GM23248 (cell line): ENCODE data around the gene PLCB1. TPM values are rescaled to one million over a fixed set of nuclear protein-coding genes. Genes with fewer than 3 reads are reported as not detected.

Source experiments
- DNase-seq: peaks from one replicate; pipeline ENCODE4 v3.0.0-alpha.2; 2015
- H2AFZ ChIP-seq: fragments of 200-600 bp; sonication (generic); 2 replicates; pipeline ENCODE4 v1.6.1; 2016; ENCODE audit warnings: antibody characterized with exemption
- H3F3A ChIP-seq: fragments of 200-600 bp; sonication (generic); 2 replicates; pipeline ENCODE4 v1.6.1; 2016; ENCODE audit warnings: mild to moderate bottlenecking, antibody characterized with exemption, mixed run types; ENCODE audit not compliant: insufficient read depth
- H3K27ac ChIP-seq: fragments of 200-600 bp; sonication (generic); 2 replicates; pipeline ENCODE4 v1.5.1; 2016; ENCODE audit warnings: mild to moderate bottlenecking
- H3K27me3 ChIP-seq: fragments of 200-600 bp; sonication (generic); replicated peaks from 2 replicates; pipeline ENCODE4 v1.6.1; 2016; ENCODE audit warnings: mild to moderate bottlenecking; ENCODE audit not compliant: insufficient read depth
- H3K36me3 ChIP-seq: fragments of 200-600 bp; sonication (generic); 2 replicates; pipeline ENCODE4 v1.6.1; 2016; ENCODE audit warnings: low read depth, mild to moderate bottlenecking
- H3K4me1 ChIP-seq: fragments of 200-600 bp; sonication (generic); 2 replicates; pipeline ENCODE4 v1.6.1; 2016; ENCODE audit warnings: mild to moderate bottlenecking; ENCODE audit not compliant: insufficient read depth
- H3K4me2 ChIP-seq: fragments of 200-600 bp; sonication (generic); one replicate; pipeline ENCODE4 v1.6.1; 2016; ENCODE audit warnings: mild to moderate bottlenecking; ENCODE audit not compliant: unreplicated experiment
- H3K4me3 ChIP-seq: fragments of 200-600 bp; sonication (generic); 2 replicates; pipeline ENCODE4 v1.5.1; 2016; ENCODE audit warnings: mild to moderate bottlenecking
- H3K79me2 ChIP-seq: fragments of 200-600 bp; sonication (generic); 2 replicates; pipeline ENCODE4 v1.6.1; 2016; ENCODE audit warnings: mild to moderate bottlenecking; ENCODE audit not compliant: insufficient read depth
- H3K9ac ChIP-seq: fragments of 200-600 bp; sonication (generic); 2 replicates; pipeline ENCODE4 v1.6.1; 2016; ENCODE audit warnings: mild to moderate bottlenecking
- H3K9me2 ChIP-seq: fragments of 200-600 bp; sonication (generic); 2 replicates; pipeline ENCODE4 v1.6.1; 2016; ENCODE audit warnings: mixed run types, mild to moderate bottlenecking, moderate library complexity; ENCODE audit not compliant: insufficient read depth
- H3K9me3 ChIP-seq: fragments of 200-600 bp; sonication (generic); one replicate; pipeline ENCODE4 v1.6.1; 2017; ENCODE audit warnings: low read depth
- H4K20me1 ChIP-seq: fragments of 200-600 bp; sonication (generic); 2 replicates; pipeline ENCODE4 v1.6.0; 2016; ENCODE audit not compliant: insufficient read depth
- EZH2 ChIP-seq: fragments of 200-600 bp; sonication (generic); IDR thresholded peaks from 2 replicates; pipeline ENCODE4 v1.6.1; 2018; ENCODE audit warnings: antibody characterized with exemption, mild to moderate bottlenecking; ENCODE audit not compliant: insufficient read depth, poor library complexity, severe bottlenecking
- EZH2phosphoT487 ChIP-seq: fragments of 200-600 bp; sonication (generic); IDR thresholded peaks from 2 replicates; pipeline ENCODE4 v1.6.1; 2018; ENCODE audit warnings: antibody characterized with exemption, moderate library complexity, mild to moderate bottlenecking, low read depth; ENCODE audit not compliant: insufficient read depth
- WGBS, 2 experiments: methylation state at CpG; one replicate each; pipeline ENCODE4 v1.1.6; 2015 to 2017; ENCODE audit warnings: low lambda C conversion rate in 2 of 2, low coverage in 1 of 2; ENCODE audit errors: missing lambda C conversion rate in 2 of 2; 5-methylcytosine and 5-hydroxymethylcytosine counted together
- in situ Hi-C: fragments of 300-500 bp; cut with MboI; formaldehyde crosslinking; loops from 2 replicates; pipeline ENCODE4 v1.15.0; 2020
- polyA plus RNA-seq: library from polyadenylated mRNA; unstranded; fragments of >200 nt; fragmentation: Nextera tagmentation; extraction: Ambion mirVana; gene quantifications from 2 replicates; pipeline ENCODE4 v1.2.1, GENCODE V29; 2016
- total RNA-seq: library from RNA; depleted of rRNA; stranded (reverse); fragments of >200 nt; shearing (Covaris generic); gene quantifications from 2 replicates; pipeline ENCODE4 v1.2.3, GENCODE V29; 2014

Gene PLCB1
- total and polyA plus RNA-seq, 2 experiments from 2014 or later, result 3.7 to 12.8 TPM

DNA sequence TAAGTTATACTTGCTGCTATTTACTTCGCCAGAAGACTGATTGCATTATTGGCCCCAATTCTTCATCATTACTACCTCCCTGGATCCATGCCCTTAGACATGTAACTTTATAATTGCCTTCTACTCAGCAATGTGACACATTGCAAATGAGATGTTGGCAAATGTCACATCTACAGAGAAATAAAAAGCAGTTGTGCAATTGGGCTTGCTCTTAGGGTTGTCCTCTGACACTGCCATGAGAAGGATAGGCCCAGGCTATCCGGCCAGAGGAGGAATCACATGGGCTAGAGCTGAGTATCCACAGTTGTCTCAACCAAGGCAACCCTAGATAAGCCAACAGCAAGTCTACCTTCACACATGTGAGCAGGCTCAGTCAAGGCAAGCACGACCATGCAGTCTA, 447.0 kb downstream of the PLCB1 start:
- no peak overlapping the region for H3K4me3 ChIP-seq
- no peaks in the 10 kb centered on the region for H3K9me3 ChIP-seq
- H4K20me1 ChIP-seq, result no peaks in the 10 kb centered on the region
- DNase-seq, result no peak
- H2AFZ ChIP-seq, result no peak overlapping the region
- in situ Hi-C loops, result no loop called here
- no peak for TF ChIP-seq EZH2
- TF ChIP-seq EZH2phosphoT487, result no peak
- 64 to 71% methylated on average over 3 of the region's 3 CpGs for WGBS, 2 experiments
- no peak overlapping the region for H3K9ac ChIP-seq
- no peak overlapping the region for H3K4me2 ChIP-seq
- H3K27ac ChIP-seq, result no peak overlapping the region
- no peaks in the 10 kb centered on the region for H3K36me3 ChIP-seq
- H3F3A ChIP-seq, result no peaks in the 10 kb centered on the region
- H3K79me2 ChIP-seq, result no peaks in the 10 kb centered on the region
- no peaks in the 10 kb centered on the region for H3K4me1 ChIP-seq
- no peaks in the 10 kb centered on the region for H3K27me3 ChIP-seq
- H3K9me2 ChIP-seq, result no peaks in the 10 kb centered on the region; the same call in 1 of the 2 replicates

- Histone ChIP-seq H3K4me2 (no peak overlapping the region), H4K20me1 (no peaks in the 10 kb centered on the region), H3K9me2 (no peaks in the 10 kb centered on the region; the same call in 1 of the 2 replicates), H2AFZ (no peak overlapping the region), H3K4me3 (no peak overlapping the region), H3K27ac (no peak overlapping the region), H3K27me3 (no peaks in the 10 kb centered on the region), H3K9ac (no peak overlapping the region), H3K4me1 (no peaks in the 10 kb centered on the region), H3K9me3 (no peaks in the 10 kb centered on the region), H3K79me2 (no peaks in the 10 kb centered on the region), H3F3A (no peaks in the 10 kb centered on the region), H3K36me3 (no peaks in the 10 kb centered on the region)
- WGBS, 2 experiments, result 93 to 97% methylated on average over 3 of the region's 3 CpGs
- in situ Hi-C loops, result no loop called here
- DNase-seq, result no peak
- TF ChIP-seq EZH2phosphoT487 (no peak), EZH2 (no peak)
Measured at GRCh38 chr20:8581446-8582183, 449.5 kb downstream of the PLCB1 start.

GRCh38 chr20:8583012-8583565, 451.0 kb downstream of the PLCB1 start:
- WGBS, 2 experiments, result 92 to 100% methylated on average over 1 of the region's 1 CpG
- Histone ChIP-seq H3K79me2 (no peaks in the 10 kb centered on the region), H3K9me2 (no peaks in the 10 kb centered on the region), H3K27me3 (no peaks in the 10 kb centered on the region), H3K9me3 (no peaks in the 10 kb centered on the region), H3K4me3 (no peak overlapping the region), H3K27ac (no peak overlapping the region), H3K4me1 (no peaks in the 10 kb centered on the region), H2AFZ (no peak overlapping the region), H3F3A (no peaks in the 10 kb centered on the region), H3K4me2 (no peak overlapping the region), H3K36me3 (no peaks in the 10 kb centered on the region), H3K9ac (no peak overlapping the region), H4K20me1 (no peaks in the 10 kb centered on the region)
- in situ Hi-C loops, result no loop called here
- no peak for DNase-seq
- TF ChIP-seq EZH2phosphoT487 (no peak), EZH2 (no peak)

GRCh38 chr20:8583566-8584043, 451.5 kb downstream of the PLCB1 start:
- 87 to 88% methylated on average over 7 of the region's 7 CpGs for WGBS, 2 experiments
- Histone ChIP-seq H4K20me1 (no peaks in the 10 kb centered on the region), H3K9me2 (no peaks in the 10 kb centered on the region), H3K4me3 (no peak overlapping the region), H3K9me3 (no peaks in the 10 kb centered on the region), H3K4me2 (no peak overlapping the region), H3K9ac (no peak overlapping the region), H3K27me3 (no peaks in the 10 kb centered on the region), H3K27ac (no peak overlapping the region), H3K4me1 (no peaks in the 10 kb centered on the region), H3K79me2 (no peaks in the 10 kb centered on the region), H2AFZ (no peak overlapping the region), H3K36me3 (no peaks in the 10 kb centered on the region), H3F3A (no peaks in the 10 kb centered on the region)
- TF ChIP-seq EZH2 (no peak), EZH2phosphoT487 (no peak)
- in situ Hi-C loops, result no loop called here
- no peak for DNase-seq

DNA sequence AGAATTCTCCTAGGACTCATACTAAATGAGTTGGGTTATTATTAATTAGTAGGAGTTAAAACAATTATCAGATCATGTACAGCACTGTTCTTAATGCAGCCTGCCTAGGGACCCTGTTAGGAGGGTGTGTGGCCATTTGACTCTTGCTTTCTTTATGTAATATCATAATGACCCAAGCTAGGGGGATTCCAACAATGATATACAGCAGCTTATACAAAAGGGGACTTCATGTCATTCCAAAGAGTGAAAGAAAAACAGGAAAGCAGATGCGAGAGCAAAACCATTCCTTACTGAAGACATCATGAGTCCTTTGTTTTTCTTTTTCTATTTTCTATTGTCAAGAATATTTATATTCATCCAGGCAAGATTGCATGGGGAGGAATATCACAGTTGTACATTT, 455.2 kb downstream of the PLCB1 start:
- H3K9me2 ChIP-seq, result no peaks in the 10 kb centered on the region
- no peak for DNase-seq

More for the DNA sequence above, 455.2 kb downstream of the PLCB1 start:
- 52 to 78% methylated on average over 1 of the region's 1 CpG for WGBS, 2 experiments
- no peak overlapping the region for H2AFZ ChIP-seq
- H3K27ac ChIP-seq, result no peak overlapping the region
- H3K4me3 ChIP-seq, result no peak overlapping the region
- H3K36me3 ChIP-seq, result no peaks in the 10 kb centered on the region
- H4K20me1 ChIP-seq, result no peaks in the 10 kb centered on the region
- no peak overlapping the region for H3K9ac ChIP-seq
- H3K4me1 ChIP-seq, result 0 out of 2 replicates have a peak, but pooled peaks cover 3% of the 10 kb centered on the region
- in situ Hi-C loops, result no loop called here
- H3K4me2 ChIP-seq, result no peak overlapping the region
- TF ChIP-seq EZH2 (no peak), EZH2phosphoT487 (no peak)
- no peaks in the 10 kb centered on the region for H3K9me3 ChIP-seq
- H3F3A ChIP-seq, result no peaks in the 10 kb centered on the region
- no peaks in the 10 kb centered on the region for H3K27me3 ChIP-seq
- H3K79me2 ChIP-seq, result no peaks in the 10 kb centered on the region
